SKM-1 treated with dmso at 0.1 percent for 144 hours (cell line): ENCODE results near the gene SLC5A6.
"Not testable (repeated sequence)": the region's sequence is repeated elsewhere in the genome, so short reads cannot be mapped to it uniquely, and the experiment has no call there.

Source experiments
- DNase-seq: peaks from one replicate; lab custom pipeline; 2025; ENCODE audit not compliant: unreplicated experiment; lab: John Stamatoyannopoulos, UW

Gene SLC5A6

GRCh38 chr2:27177441-27178351 is 34.4 kb downstream of the SLC5A6 start:
- no peak for DNase-seq

- DNase-seq: not testable (repeated sequence)
These were observed 36.3 kb downstream of the SLC5A6 start for GRCh38 chr2:27175781-27176180.

- DNase-seq: no peak
These were observed 36.7 kb downstream of the SLC5A6 start for GRCh38 chr2:27175330-27175729.

DNA sequence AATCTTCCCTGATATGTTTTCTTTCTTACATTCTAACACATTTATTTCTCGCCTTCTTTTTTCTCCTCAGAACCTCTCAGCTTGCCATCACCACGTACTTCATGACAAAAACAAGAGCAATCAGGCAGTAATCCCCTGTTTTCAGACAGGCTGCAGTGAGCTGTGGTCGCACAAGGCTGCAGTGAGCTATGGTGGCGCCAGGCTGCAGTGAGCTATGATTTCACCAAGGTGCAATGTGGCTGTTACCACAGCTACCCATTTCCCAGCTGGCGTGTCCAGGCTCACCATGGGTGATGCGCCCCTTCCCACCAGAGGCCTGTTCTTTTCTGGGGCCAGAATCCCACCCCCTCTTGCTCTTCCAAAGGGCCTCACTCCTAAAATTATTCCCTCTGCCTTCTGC is 37.4 kb downstream of the SLC5A6 start:
- DNase-seq: no peak

GRCh38 chr2:27171351-27171848 is 40.7 kb downstream of the SLC5A6 start:
- DNase-seq: no peak

GRCh38 chr2:27170581-27171337 is 41.3 kb downstream of the SLC5A6 start:
- no peak for DNase-seq

GRCh38 chr2:27164960-27165763 is 46.9 kb downstream of the SLC5A6 start:
- no peak for DNase-seq

GRCh38 chr2:27162151-27163121 is 49.6 kb downstream of the SLC5A6 start:
- no peak for DNase-seq

DNA sequence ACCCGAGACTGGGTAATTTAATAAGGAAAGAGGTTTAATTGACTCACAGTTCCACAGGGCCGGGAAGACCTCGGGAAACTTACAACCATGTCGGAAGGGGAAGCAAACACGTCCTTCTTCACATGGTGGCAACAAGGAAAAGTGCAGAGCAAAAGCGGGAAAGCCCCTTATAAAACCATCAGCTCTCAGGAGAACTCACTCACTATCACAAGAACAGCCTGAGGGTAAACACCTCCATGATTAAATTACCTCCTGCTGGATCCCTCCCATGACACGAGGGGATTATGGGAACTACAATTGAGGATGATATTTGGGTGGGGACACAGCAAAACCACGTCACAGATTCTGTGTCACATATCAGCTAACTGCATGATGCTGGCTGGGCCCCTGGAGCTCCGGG is 51.9 kb downstream of the SLC5A6 start:
- DNase-seq: no peak

DNA sequence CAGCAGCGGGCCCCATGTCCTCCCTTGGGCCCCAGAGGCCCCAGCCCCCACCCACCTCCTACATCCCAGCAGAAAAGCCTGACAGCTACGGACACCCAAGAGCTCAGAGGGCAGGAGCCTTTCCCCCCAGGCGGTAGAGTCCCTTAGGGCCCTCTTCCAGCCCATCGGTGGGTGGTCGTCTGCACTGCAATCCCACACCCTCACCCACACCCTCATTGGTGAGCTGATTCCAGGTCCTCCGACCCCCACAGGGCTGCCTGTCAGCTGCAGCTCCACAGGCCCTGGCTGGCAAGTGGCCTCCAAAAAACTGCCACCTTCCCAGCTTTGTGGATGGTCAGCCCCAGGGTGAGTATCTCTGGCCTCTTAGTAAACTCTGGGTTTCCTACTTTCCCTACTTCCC is 52.8 kb downstream of the SLC5A6 start:
- DNase-seq: no peak

- DNase-seq: no peak
These were observed 53.6 kb downstream of the SLC5A6 start for GRCh38 chr2:27158468-27158867.

DNA sequence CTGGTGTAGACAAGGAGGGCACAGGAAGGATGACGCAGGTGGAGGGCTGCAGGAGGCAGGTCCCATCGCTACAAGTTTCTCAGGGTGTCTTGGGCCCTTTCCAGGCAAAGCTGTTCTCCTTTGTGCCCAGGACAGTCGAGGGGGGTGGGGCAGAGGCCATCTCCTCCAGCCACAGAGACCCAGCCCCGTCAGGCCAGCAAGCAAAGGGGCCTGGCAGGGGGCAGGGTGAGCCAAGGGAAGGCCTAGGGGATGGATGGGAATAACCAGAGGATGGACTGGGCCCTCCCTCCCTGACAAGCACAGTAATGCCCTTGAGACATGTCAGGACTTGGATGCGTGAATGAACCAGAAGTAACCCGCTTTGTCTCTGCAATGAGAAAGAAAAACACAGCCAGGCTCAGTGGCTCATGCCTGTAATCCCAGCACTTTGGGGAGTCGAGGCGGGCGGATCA is 57.0 kb downstream of the SLC5A6 start:
- no peak for DNase-seq

GRCh38 chr2:27154488-27154887 is 57.6 kb downstream of the SLC5A6 start:
- DNase-seq: no peak

DNA sequence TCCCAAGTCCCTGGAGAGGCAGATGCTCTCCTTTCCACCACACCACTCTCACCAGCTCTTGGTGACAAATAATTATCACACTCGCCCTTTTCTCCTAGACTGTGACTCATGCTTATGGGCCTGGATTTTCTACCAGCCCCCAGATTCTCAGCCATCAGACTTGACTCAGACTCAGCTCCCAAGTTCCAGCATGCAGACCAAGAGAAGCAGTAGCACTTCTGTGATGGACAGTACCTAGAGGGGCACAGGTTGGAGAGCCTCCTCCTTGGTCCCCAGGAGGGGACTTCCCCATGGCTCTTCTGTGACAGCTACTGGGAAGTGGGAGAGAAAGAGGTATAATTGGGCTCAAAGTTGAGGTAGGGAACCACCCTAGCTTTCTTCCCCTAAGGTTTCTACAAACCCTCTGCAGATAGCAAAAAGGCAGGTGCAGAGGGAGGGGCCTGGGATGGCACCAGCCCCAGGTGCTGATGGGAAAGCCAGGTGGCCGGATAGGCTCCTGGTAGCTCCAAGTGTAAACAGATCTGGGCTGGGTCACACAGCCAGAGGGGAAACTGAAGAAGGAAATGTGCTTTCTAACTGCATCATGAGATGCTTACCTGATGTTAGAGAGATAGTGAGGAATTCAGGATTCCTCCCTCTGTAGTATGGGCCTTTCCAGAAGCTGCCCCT is 59.1 kb downstream of the SLC5A6 start:
- DNase-seq: no peak

- DNase-seq: no peak
These were observed 59.8 kb downstream of the SLC5A6 start for GRCh38 chr2:27152102-27152795.

DNA sequence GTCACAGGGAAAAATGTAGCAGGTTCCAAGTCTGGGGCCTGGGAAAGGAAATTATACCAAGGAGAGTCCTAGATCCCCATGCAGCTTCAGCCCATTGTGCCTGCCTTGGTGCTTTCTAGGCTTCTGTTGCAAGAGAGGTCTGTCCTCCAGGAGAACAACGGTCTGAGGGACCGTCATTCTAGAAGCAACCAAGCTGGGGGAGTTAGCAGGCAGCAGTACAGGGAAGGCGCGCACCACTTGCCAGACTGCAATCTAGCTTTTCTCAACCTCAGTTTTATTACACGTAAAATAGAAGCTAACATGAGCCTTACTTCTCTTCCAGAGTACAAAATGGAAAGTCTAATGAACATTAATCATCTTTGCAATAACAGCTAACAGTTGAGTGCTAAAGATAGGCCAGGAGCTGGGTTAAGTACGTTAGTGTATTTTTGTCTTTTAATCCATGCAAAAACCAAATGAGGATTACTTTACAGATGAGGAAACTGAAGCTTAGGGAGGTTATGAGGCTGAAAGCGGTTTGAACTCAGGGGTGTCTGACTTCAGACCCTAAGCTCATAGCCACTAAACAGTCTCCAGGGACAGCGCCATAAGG is 61.3 kb downstream of the SLC5A6 start:
- DNase-seq: no peak
